GM21717 (cell line): ENCODE measurements around the gene MED12L.

Experiments used
- ATAC-seq: cut with Tn5 transposase; IDR thresholded peaks from one replicate; pipeline ENCODE4 v1.9.1; 2021; ENCODE audit warnings: mild to moderate bottlenecking, moderate library complexity; ENCODE audit not compliant: unreplicated experiment

The MED12L gene

DNA sequence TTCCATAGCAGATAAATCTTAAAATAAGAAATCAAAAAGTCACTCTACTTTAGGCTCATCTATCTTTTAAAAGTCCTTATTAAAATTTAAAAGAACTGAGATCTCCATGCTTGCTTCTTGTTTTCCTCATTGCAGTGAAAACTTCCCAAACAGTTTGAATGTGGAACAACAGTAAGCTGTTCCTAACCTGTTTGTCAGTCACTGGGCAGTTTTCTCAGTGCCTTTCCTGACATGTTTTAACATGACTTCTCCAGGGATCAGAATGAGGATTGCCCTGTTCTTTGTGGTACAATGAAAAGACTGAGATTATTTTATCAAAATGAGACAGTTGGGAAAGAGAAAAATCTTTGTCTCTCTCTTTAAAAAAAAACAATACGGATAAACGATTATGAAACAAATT, 230.4 kb downstream of the MED12L start:
- no peak for ATAC-seq

DNA sequence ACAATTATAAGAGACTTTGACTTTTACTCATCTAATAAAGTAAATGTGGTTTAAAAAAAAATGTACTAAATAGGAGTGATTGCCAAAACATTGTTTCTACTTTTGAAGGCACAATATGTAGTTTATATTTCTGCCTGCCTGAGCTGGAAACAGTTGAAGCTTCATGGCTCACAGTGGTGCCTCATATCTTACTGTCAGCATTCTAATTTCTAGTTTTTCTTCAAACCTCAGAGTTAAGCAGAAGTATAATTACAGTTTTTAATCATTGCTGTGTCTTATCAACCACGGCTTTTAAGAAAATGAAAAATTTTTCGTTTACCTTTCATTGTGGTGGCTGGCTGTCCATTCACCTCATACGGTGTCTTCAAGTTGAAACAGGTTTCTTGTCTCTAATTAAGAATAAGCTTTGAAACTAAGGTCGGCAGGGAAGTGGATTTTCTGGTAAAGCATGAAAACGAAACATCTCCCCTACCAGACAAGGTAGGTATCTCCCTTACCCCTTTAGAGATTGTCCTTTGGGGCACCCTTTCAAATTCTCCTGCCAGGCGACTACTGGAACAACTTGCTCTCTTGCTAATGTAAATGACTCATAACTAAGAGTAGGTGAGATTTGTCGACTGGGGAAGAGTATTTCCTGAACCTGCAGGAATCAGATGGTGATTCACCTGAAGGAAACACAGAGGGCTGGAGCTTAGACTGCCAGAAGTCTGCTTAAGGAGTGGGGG, 231.0 kb downstream of the MED12L start, which contains the start of gene GPR87:
GPR87 (minus strand) TSS at position 554 of the 725 bp plus-strand sequence. CDS start 16,720 bp downstream, outside the sequence.
- ATAC-seq, result peak; percentile 71

DNA sequence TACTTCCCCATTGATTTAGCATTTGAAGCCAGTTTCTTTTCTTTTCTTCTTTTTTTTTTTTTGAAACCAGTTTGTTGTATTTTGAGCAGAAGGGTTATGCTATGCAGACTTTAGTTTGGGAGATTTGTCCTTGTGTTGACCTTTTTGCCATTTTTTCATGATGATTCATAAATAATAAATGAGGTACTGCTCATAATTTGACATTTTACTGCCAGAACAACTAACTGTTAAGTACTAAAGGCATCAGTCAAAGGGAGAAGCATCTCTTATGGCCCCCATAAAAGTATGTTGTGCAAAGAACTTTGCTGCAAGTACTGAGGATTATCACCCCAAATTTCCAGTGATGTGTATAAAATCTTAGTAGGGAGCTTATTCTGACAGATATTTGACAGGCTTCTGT, 232.8 kb downstream of the MED12L start:
- no peak for ATAC-seq

DNA sequence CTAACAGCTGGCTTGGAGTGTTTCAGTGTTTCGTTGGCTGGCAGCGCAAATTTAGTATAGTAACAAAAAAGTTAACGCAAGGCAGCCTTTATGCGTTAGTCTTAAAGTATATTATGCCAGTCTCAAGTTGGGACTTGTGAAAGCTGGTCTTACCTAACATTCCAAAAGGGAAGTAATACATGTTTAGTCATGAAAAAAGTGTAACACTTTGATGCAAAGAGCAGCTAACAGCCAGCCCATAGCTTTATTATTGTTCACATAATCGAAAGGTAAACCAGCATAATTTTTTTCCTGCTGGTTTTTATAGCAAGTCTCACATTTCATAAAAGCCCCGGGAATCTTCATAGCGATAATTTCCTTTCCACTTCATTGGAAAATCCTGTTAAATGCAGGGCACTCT, 233.5 kb downstream of the MED12L start:
- ATAC-seq, result no peak

DNA sequence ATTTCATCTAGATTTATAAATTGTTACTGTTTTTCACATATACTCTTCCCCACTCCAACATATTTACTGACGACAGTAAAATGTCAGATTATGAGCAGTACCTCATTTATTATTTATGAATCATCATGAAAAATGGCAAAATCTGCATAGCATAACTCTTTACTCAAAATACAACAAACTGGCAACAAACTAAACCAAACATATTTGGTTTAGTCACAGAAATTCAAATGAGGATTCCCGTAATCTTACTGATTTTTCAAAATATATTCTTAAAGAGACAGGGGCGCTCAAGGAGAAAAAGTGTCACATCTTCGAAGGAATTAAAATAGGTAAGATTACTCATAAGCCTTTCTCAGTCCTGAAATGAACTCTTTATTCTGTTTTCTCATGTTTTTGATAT, 234.2 kb downstream of the MED12L start:
- ATAC-seq, result no peak

DNA sequence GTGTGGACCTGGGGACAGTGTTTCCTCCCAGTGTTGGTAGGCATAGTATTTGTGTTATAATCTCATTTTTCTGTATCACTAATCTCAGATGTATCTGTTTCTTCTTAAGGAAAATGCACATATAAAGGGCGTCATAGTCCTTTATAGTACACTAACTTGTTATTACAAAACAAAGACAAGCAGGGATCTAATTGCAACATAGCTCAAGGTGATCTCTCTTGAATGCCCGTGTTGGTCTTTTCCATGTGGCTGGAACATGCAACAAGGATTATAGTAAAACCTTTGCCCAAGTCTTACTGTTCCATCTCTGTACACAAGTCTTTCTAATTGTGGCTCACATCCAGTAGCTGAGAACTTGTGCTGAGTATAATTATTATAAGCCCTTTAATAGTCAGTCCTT, 234.7 kb downstream of the MED12L start:
- no peak for ATAC-seq

DNA sequence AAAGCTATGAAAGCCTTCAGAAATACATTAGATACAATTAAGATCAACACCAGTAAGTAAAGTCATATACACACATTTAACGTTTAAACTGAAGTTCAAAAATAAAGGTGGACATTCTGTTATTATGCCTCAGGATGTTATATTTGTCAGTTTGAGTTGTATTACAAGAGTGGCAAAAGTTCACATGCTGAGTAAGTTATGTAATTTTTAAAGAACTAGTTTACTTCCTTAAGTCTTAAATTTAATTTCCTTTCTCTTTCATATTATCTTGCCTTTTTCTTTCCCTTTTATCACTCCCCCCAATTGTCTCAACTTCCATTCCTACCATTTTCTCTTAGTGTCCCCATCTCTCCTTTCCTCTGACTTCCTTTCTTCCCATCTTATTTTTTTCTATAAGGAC, 236.1 kb downstream of the MED12L start:
- no peak for ATAC-seq

DNA sequence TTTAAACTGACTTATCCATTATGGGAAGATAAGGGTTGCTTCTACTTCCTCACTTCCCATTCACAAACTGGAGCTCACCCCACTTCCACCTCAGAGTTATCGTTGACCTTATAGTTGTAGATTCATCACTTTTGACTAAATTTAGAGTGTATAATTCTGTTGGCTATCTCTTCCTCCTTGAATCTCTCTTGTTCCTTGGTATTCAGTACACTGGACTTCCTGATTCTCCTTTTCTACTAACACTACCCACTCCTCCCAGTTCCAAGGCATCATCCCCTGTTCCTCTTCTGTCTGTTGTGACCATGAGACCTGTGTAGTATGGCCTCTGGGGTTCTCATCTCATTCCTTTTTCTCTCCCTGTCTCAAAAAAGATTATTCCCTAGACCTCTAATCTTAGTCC, 237.0 kb downstream of the MED12L start:
- no peak for ATAC-seq

DNA sequence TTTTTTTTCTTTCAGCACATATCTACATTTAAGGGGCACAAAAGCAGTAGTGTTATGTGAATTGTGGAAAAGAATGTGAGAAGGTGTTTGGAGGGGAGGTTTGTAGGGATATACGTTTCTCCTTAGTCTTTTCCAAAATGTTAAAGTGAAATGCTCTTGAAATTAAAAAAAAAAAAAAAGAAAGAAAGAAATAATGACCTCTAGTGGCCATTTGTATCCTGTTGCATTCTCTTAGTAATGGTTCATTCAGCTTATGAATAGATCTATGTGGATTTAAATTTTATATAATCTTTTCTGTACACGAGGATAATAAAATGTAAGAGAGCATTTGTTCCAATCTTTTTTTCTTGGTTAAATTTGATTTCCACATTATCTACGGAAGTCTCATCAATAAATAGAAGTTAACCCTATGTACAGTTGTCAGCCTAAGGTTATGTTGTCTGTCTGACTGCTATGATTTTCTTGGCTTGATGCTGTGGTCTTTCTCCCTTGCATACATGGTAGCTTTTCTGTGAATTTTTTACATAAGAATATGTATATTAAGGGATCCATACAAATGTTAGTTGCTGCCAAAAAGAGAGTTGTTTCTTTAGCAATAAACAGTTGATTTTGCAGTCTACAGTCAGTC, 242.2 kb downstream of the MED12L start:
- ATAC-seq, result no peak

DNA sequence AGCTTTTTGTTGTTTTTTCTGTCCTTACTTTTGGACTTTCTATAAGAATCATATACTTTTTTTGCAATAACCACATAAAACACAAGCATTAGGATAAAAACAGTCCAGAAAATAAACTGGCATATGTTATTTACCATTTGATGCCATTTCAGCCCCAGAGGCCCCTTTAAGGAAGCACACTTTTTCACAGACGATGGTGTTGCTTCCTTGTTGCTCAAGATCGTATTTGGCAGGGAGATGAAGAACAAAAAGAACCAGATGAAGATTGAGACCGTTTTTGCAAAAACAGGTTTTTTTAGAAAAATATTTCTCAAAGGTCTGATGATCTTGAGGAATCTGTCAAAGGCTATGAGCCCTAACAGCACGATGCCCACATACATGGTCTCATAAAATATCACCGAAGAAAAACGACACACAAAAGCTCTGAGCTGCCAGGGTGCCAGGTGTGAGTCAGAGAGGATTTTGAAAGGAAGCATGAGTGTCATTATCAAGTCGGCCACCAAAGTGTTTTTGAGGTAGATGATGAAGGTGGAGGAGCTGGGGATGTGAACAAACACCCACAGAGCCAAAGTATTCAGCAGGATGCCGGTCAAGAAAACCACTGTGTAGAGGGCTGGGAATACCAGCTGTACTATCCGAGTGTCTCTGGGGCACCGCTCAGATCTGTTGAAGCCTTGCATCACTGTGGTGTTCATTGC, 243.0 kb downstream of the MED12L start:
- ATAC-seq, result no peak

DNA sequence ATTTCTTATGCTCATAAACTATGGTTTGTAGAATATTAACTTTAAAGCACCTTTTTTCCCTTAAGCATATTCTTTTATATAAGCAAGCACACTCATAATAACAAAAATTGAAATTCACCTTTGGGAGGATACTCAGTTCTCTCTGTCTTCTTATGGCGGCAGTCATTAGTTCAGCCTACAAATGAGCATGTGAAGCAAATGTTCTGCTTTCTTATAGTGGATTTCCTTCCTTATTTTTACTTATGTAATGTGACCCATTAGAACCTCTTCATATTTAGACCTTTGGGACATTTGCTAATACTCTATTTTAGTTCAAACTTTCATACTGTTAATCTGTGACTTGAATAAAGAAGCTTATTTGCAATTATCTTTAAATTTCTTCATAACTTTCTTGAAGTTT, 243.9 kb downstream of the MED12L start, which contains the start of gene P2RY13:
P2RY13 (minus strand) TSS at position 187 of the 400 bp plus-strand sequence; CDS start at position 166, 21 bp downstream.
- ATAC-seq, result no peak

DNA sequence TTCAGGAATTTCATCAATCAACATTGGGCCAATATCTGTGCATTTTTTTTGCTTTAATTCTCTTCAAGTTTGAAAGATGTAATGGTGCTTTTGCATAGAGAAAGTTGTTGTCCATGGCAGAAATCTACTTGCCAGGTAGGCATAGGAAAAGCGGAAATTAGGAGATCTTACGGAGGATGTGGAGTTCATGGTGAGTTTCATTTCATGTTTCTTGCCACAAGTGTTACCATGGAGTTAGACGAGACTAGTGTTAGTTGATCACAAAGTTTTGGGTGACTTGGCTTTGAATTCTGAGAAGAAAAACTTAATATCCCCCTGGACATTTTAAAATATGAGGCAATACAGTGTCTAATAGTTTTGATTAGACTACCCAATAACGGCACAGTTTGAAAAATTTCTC, 244.9 kb downstream of the MED12L start:
- ATAC-seq, result no peak

DNA sequence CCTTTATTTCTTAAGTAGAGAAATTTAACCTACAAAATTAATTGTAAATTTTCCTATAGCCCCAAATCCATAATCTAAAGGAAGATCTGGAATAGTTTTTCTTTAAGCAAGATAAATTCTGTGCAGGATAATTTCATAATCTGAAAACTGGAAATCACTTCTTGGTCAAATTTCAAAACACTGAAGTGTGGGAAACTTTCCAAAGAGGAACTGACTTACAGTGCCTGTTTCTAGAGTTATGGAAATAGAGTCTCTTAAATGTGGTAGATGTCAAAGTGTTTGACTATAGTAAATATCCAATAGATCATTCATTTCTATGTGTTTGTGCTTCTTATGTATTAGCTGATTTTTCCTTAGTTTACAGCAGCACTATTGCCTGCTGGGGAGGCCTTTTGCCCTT, 245.4 kb downstream of the MED12L start:
- ATAC-seq, result no peak

DNA sequence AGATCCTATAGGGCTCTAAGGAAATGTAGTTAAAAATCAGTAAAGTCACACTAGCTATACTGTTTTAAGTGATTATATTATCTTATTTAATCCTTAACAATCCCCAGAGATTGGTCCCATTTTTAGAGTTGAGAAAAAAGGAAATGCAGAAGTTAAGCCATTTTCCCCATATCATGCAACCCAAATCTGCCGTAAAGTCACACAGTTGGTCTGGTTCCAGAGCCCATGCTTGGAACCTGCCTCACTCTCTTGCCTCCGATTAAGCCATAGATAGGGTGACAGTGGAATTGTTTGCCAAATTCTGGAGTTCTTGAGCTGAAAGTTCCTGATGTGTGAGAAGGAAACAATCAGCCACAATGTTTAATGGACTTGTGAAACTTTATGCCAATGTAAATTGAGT, 246.2 kb downstream of the MED12L start:
- ATAC-seq, result no peak

DNA sequence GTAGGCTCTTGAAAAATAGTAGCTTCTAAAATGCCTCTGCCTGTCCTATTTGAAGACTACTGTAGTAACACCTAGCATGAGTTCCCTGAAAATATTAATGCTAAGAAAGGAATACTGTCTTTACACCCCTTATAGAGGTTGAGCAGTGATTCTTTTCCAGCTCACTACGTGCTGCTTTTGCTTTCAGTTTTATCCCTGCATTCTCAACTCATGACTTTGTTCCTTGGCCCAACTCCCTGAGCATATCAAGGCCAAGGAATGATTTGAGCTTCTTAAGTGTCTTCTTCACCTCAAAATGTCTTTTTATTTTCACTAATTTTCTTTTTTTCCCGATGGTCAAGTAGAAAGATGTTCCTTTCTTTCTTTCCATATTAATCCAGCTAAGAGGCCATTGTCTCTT, 260.4 kb downstream of the MED12L start:
- no peak for ATAC-seq

DNA sequence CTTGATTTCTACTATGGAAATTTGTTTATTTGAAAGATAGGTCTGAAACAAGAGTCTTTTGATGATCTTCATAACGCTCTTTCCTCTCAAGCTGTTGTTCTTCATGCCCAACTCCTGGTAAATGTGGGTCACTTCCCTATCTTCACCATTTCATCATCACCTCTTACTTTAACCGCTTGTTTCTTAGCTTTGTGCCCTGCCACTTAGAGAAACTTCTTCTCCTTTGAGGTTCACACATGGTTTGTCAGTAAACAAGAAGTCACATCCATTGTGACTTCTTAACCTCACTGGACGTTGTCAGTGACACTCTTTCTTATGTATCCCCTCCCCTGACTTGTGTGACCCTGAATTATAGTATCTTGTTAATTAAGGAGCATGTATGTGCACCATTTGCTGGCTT, 260.8 kb downstream of the MED12L start:
- ATAC-seq, result no peak

DNA sequence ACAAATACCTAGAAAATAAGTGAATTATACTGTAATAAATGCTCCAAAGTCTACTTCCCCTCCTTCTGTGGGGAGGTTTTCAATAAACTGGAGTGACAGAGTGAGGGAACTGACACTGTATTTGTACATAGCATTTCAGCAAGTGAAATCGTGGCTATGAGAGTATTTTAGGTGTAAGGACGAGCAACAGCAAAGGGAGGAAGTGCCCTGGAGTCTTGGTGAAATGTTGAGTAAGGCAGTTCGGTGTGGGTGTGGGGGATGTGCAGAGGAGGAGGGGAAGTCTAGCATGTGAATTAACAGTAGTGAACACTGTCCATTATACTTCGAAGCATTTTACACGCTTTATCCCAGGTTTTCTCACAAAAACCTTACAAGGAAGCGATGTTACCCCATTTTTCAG, 262.0 kb downstream of the MED12L start:
- ATAC-seq, result no peak

DNA sequence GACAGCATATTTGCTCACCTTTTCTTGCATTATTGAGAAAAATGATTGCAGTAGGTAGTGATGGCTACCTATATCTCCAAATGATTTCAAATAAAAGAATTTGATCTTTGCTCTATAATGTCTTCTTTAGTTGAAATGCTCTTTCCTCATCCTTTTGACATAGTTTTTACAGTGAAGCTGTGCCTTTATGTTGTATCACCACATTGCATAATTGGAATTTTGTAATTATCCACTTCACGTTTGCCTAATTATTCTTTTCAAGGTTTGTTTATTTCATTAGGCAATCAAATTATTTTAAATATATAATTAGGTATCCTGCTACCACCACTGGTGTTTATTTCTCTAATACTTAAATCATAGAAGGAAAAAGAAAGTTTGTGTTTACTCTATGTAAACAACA, 265.2 kb downstream of the MED12L start:
- ATAC-seq, result no peak

DNA sequence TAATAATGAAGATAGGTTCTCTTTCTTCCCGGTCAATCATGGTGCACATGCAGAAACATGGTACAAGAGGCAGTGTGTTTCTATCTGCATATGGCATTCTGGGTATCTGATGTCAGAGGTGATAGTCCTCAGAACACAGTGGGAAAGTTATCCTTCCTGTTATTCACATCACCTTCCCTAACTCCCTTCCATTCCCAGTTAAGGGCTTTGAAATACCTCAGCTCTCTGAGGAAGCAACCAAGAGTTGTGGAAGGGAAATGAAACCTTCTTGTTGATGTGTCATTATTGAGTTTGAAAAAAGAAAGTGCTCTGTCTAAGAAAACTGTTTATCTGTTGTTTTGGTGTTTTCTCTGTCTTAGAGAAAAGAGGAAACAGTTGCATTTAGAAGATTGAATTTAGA, 265.8 kb downstream of the MED12L start:
- ATAC-seq, result peak; percentile 88

DNA sequence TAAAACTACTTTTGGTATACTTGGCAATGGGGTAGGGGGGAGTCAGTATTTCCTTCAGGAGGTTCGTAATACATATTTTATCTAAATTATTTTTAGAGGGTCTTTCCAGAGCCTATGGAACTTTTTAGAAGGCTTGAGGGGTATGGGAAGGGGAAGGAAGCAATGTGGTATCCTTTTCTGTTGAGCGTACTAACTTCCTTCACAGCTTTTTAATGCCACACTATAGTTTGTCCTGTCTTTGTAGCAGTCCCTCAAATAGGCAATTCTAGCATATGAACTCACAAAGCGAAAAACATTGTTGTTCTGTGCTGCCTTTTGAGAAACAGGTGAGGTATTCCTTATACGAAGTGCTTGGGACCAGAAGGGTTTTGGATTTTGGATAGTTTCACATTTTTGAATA, 266.2 kb downstream of the MED12L start:
- peak; percentile 30 for ATAC-seq

DNA sequence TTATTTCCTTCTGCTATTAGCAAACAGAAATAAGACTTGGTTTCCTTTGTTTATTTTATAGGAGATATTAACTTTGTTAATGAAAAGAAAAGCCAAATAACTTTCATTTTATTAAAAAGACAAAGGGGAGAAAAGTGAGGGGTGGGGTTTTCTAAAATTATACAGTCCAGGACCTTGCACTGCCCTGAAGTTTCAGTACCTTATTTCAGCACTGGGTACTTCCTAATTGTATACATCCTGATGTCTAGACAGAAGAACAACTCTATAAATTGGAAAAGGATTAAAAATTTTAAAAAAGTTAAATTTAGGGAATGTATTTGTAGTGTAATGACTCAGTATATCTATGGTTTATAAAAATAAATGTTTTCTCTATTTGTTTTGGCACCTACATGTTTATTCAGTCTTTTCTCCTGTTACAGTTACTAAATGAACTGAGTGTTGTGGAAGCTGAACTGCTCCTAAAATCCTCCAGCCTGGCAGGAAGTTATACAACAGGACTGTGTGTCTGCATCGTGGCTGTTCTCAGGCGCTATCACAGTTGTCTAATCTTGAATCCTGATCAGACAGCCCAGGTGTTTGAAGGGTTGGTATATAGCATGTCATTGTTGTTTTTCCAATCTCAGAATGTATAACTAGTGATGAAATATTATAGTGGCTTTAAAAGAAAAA, 271.5 kb downstream of the MED12L start:
- ATAC-seq, result no peak
